GM19043 (cell line): ENCODE data around the gene CENPC.
"Not testable (repeated sequence)": the region's sequence is repeated elsewhere in the genome, so short reads cannot be mapped to it uniquely, and the experiment has no call there.

Experiments used
- ATAC-seq: cut with Tn5 transposase; IDR thresholded peaks from one replicate; pipeline ENCODE4 v1.9.1; 2021; ENCODE audit warnings: low read depth; ENCODE audit not compliant: unreplicated experiment

The CENPC gene

DNA sequence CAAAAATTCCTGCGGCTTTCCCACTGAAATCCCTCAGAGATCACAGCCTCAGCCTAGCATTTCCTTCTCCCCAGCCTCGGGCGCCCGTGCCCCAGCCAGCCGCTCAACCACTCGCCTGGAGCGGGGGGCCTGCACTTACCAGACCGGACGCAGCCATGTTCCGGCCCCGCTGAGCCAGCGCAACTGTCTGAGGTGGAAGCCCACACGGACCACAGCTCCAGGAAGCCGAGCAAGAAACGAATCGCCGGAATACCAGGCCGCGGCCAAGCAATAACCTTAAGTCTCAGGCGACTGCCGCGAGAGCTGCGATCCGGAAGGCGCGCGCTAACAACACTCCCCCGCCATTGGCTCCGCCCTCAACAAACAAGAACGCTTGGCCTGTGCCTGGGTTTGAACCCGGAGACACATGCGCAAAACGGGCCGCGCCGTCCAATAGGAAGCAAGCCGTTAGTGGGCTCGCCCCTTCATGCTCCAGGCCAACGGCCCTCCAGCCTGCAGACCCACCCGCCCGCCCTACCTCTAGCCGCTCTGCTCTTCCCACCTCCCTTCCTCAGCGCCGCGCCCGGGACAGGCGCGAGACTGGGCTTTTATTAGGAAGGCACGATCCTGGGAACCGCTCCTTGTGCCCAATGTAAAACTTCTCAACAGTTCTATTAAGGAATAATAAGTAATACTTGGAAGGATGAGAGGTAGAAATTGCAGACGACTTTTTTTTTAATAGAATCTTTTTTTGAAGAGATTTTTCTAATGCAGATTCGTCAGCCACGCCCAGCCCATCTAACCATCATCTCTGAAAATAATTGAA is at the start of gene CENPC:
Gene CENPC, minus strand, starts transcription at position 305 of the 805 bp plus-strand sequence. Its CDS starts 148 bp downstream, at position 157.
- ATAC-seq, result peak; percentile 91

DNA sequence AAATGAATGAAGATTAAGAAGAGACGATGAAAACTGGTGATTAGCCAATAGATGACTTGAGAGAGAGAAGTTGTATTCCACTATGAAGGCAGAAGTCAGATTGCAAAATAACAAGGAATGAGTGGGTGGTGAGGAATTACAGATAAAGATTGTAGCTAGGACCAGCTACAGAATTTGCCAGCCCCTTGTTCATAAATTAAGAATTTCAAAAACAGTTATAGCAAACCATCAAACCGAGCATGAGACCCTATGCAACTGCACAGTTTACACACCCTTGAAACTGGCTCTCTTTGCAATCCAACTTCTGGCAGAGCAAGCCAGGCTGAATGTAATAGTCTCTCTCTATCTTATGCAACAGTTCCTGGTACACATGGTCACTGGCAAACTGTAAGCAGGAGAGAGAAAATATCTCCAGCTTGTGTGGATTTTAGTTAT is 48.5 kb upstream of the CENPC start:
- ATAC-seq, result no peak

DNA sequence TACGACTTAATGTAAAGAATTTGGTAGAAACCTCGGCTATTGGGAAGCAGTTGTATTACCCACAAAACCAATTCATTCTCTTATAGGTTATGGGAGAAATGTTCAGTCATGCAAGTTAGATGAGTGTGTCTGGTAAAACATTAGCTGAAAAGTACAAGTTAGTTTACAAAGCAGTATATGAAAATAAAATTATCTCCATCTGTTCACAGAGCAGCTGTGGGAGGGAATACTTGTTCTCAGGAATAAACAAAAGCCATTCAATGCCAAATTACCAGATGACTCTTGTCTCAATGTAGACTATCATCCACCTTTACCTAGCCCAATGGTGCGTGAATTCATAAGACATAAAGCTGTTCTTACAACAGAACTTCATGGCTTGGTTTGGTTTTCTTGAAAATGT is 41.9 kb upstream of the CENPC start:
- ATAC-seq, result no peak

GRCh38 chr4:67584496-67584895 is 39.2 kb upstream of the CENPC start:
- no peak for ATAC-seq

GRCh38 chr4:67581913-67582312 is 36.6 kb upstream of the CENPC start:
- no peak for ATAC-seq

DNA sequence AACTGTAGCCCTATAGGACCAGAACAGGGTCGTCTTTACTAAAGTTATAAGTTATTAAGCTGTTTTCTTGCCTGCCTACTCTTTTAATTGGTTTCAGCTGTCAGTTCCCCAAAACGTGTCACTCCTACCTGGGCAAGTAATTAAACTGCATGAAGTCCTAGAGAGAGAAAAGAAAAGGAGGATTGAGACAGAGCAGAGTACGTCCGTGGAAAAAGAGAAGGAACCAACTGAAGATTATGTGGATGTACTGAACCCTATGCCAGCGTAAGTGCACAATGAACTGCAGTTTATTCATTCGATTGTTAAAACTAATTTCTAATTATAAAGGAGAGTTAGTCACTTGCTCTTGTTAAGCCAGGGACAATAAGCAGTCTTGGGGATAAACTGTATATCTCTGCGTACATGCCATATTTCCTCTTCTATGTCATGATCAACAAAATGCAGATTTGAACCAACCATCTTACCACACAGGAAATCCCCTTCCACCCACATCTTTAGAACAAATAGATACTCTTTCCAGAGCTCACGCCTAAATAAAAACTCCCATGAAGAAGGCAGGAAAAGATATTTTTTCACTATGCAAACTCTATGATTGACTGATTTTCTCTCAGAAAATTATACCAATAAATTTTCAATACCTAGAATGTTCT is 36.0 kb upstream of the CENPC start:
- no peak for ATAC-seq

- ATAC-seq, result no peak
Observed at GRCh38 chr4:67580577-67580976, 35.3 kb upstream of the CENPC start.

DNA sequence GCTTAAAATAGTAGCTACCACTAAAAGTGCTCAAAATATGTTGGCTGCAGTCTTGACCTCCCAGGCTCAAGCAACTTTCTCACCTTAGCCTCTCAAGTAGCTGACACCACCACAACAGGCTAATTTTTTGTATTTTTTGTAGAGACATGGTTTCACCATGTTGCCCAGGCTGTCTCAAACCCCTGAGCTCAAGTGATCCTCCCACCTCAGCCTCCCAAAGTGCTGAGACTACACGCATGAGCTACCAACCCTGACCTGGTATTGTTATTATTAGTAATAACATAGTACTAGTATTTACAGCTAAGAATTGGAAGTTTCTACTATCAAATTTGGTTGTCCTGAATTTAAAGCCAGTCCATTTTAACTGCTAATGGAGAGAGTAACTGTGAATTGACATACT is 31.2 kb upstream of the CENPC start:
- ATAC-seq, result peak; percentile 41

DNA sequence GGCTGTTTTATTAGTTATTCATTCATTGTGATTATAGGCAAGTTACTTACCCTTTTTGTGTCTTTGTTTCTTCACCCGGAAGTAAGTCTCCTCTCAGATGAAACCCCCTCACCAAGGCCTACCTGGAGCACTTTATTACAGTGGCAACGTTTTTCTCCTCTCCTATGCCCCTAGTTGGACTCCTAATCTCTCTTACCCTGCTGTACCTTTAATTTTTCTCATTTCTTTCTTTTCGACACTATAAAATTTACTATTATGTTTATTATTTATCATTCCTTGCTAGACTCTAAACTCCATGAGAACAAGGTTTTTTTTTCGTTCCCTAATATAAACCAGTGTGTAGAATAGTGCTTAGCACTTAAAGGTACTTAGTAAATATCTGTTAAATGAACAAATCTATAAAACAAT is 30.8 kb upstream of the CENPC start:
- no peak for ATAC-seq

DNA sequence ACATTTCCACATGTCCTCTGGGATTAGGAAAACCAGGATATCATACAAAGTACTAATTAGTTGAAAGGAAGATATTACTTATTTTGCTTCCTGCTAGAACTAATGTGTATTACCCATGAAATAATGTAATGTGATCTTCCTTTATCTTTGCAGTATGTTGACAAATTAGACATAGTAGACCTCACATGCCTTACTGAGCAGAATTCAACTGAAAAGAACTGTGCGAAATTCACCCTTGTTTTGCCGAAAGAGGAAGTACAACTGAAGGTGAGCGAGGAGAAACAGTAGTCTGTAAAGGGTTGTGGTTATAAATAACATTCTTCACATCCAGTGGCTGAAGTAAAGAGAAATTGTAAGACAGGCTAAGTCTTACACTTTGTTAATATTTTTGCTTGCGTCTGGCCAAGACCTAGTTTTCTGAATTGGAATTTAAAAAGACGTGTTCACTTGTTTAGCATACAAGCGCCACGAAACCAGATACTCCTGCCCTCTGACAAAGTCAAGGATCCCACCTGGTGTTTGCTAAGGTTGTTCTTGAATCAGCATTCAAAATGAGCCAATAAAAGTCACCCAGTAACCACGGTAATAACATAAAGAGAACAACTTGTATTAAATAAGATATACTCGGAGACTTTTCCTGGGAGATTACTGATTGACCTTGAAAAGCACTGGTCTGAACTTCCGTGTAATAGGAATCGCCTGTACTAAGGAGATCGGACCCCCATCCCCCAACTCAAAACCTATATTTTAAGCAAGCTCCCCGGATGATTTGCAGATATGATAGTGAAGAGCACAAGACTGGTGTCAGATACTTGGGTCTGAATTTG is 30.1 kb upstream of the CENPC start:
- ATAC-seq, result peak; percentile 94

DNA sequence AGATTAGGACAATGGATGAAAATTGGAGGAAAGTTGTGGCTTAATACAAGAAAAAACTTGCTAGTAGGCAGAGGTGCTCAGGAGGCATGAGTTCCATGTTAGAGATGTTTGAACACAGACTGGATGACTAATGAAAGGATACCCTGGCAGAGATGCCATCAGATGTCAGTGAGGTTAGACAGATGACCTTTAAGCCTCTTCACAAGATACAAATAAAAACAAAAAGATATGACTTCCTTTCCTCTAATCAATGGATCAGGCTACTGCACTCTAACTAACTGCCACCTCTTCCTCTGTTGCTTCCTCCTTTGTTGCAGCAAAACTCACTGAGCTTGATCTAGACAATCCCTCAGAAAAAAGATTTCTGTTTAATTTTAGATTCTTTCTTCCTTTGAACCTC is 27.9 kb upstream of the CENPC start:
- ATAC-seq, result no peak

DNA sequence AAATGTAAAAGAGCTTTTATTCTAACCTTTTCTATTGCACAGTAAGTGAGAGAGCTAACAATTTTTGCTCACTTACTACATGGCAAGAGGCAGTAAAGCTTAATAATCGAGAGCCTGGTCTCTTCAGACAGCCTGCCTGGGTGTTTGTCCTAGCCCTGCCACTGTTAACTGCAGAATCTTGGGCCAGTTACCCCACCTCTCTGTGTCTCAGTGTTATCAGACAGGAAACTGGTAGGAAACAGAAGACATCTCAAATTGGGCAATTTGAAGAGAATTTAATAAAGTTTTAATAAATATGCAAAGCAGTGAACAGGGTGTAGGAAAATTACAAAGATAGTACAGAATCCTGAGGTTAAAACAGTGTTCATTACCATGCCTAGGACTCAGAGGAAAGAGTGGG is 26.7 kb upstream of the CENPC start:
- ATAC-seq, result no peak

GRCh38 chr4:67570537-67570936 is 25.2 kb upstream of the CENPC start:
- no peak for ATAC-seq

- no peak for ATAC-seq
Observed at GRCh38 chr4:67568820-67569219, 23.5 kb upstream of the CENPC start.

GRCh38 chr4:67566335-67566734 is 21.0 kb upstream of the CENPC start:
- no peak for ATAC-seq

DNA sequence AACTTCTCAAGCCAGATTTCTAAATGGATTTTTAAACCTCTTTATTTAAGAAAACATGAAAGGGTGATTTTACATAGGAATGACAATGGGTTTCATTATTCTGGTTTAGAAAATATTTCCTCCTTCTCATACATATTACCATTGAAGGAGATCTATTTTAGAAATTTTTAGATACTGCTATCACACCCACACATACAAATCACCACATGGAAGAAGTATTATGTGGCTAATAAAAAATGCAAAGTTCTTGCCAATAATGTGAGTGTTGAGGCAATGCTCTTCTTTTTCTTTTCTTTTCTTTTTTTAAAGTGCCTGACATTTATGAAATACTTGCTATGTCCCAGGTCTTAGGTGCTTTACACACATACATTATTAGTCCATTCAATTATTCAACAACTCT is 20.0 kb upstream of the CENPC start:
- no peak for ATAC-seq

- ATAC-seq, result peak; percentile 55
Observed at GRCh38 chr4:67558493-67558892, 13.2 kb upstream of the CENPC start, which contains the start of gene STAP1. TSS of gene STAP1 (plus strand) at chr4:67558727. CDS start at chr4:67558810, 83 bp downstream.

DNA sequence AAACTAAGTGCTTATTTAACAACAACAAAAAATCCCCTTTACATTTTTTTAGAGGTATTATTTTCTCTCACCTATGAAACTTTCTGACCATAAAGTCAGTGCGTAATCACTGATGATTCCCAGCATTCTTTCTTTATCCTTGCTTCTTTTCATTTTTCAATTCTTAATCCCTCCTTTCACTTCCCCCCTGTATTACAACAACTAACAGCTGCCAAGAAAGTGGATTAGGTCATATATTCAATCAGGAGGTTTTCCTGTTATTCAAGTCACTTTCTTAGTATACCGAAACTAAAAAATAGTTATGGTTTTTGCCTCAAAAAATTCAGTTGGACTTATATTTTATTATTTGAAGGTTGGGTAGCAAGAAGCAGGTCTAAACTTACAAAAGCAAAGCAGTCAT is 11.1 kb upstream of the CENPC start:
- no peak for ATAC-seq

- ATAC-seq, result no peak
Observed at GRCh38 chr4:67555447-67555846, 10.1 kb upstream of the CENPC start.

DNA sequence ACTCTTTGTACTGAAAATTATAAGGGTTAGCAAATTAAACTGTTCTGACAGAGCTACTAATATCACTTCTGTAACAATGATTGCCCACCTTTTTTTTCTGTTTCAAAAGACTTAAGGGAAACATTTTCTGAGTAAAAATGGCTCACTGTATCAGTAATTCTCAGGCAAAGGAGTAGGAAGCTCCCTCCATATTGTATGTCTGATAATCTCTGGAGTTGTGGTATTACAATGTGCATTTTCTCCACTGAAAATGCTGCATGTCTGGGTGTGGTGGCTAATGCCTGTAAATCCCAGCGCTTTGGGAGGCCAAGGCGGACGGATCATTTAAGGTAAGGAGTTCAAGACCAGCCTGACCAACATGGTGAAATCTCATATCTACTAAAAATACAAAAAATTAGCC is 8.8 kb upstream of the CENPC start:
- ATAC-seq, result no peak

GRCh38 chr4:67552146-67552792 is 7.0 kb upstream of the CENPC start:
- ATAC-seq, result not testable (repeated sequence)
